H9 (cell line): ENCODE measurements around the gene UPP1. TPM values are rescaled to one million over a fixed set of nuclear protein-coding genes. Genes with fewer than 3 reads are reported as not detected.

Experiments
- DNase-seq: peaks from one replicate; pipeline ENCODE4 v3.0.0-alpha.2; 2017
- H2AFZ ChIP-seq: one replicate; pipeline ENCODE4 v1.6.1; 2013; ENCODE audit warnings: mild to moderate bottlenecking, low read length, control low read depth, moderate library complexity
- H2AK5ac ChIP-seq: 2 replicates; pipeline ENCODE4 v1.6.1; 2013; ENCODE audit warnings: low read length, control low read depth, mixed read lengths; ENCODE audit not compliant: insufficient read length
- H2BK120ac ChIP-seq: one replicate; pipeline ENCODE4 v1.6.1; 2013; ENCODE audit warnings: low read depth, mild to moderate bottlenecking, low read length, control low read depth, inconsistent platforms; ENCODE audit not compliant: poor library complexity, severe bottlenecking
- H2BK12ac ChIP-seq: 2 replicates; pipeline ENCODE4 v1.6.1; 2013; ENCODE audit warnings: low read length, control low read depth, mixed read lengths, low read depth; ENCODE audit not compliant: insufficient read length
- H2BK15ac ChIP-seq: 2 replicates; pipeline ENCODE4 v1.6.1; 2013; ENCODE audit warnings: low read depth, low read length, control low read depth
- H2BK20ac ChIP-seq: one replicate; pipeline ENCODE4 v1.6.1; 2013; ENCODE audit warnings: low read depth, mild to moderate bottlenecking, low read length, control low read depth, inconsistent platforms; ENCODE audit not compliant: poor library complexity, severe bottlenecking
- H2BK5ac ChIP-seq: 2 replicates; pipeline ENCODE4 v1.6.1; 2013; ENCODE audit warnings: low read length, control low read depth, mixed read lengths; ENCODE audit not compliant: insufficient read length
- H3K14ac ChIP-seq: 2 replicates; pipeline ENCODE4 v1.6.1; 2013; ENCODE audit warnings: low read length, control low read depth; ENCODE audit not compliant: insufficient read depth
- H3K18ac ChIP-seq: 2 replicates; pipeline ENCODE4 v1.6.1; 2013; ENCODE audit warnings: low read depth, mild to moderate bottlenecking, mixed read lengths, low read length, control low read depth; ENCODE audit not compliant: insufficient read length
- H3K23ac ChIP-seq: 2 replicates; pipeline ENCODE4 v1.6.1; 2013; ENCODE audit warnings: low read length, control low read depth, mixed read lengths, low read depth; ENCODE audit not compliant: insufficient read length
- H3K23me2 ChIP-seq: 2 replicates; pipeline ENCODE4 v1.6.1; 2013; ENCODE audit warnings: low read depth, mild to moderate bottlenecking, mixed read lengths, low read length, control low read depth; ENCODE audit not compliant: insufficient read length, poor library complexity, severe bottlenecking
- H3K27ac ChIP-seq: 2 replicates; pipeline ENCODE4 v1.5.1; 2013; ENCODE audit warnings: low read length, control low read depth, mixed read lengths, low read depth; ENCODE audit not compliant: insufficient read length
- H3K27me3 ChIP-seq: 2 replicates; pipeline ENCODE4 v1.6.1; 2013; ENCODE audit warnings: low read length, control low read depth, inconsistent platforms; ENCODE audit not compliant: insufficient read depth
- H3K4ac ChIP-seq: 2 replicates; pipeline ENCODE4 v1.6.1; 2013; ENCODE audit warnings: low read depth, mild to moderate bottlenecking, control low read depth, inconsistent platforms, low read length, moderate library complexity
- H3K4me1 ChIP-seq: 2 replicates; pipeline ENCODE4 v1.6.1; 2013; ENCODE audit warnings: low read length, control low read depth, inconsistent platforms; ENCODE audit not compliant: insufficient read depth
- H3K4me2 ChIP-seq: 2 replicates; pipeline ENCODE4 v1.6.1; 2013; ENCODE audit warnings: low read length, control low read depth, mixed read lengths; ENCODE audit not compliant: insufficient read length, insufficient read depth
- H3K56ac ChIP-seq: 2 replicates; pipeline ENCODE4 v1.6.1; 2013; ENCODE audit warnings: low read depth, mild to moderate bottlenecking, mixed read lengths, low read length, control low read depth; ENCODE audit not compliant: insufficient read length
- H3K79me1 ChIP-seq: 2 replicates; pipeline ENCODE4 v1.6.1; 2013; ENCODE audit warnings: low read depth, mild to moderate bottlenecking, moderate library complexity, low read length, control low read depth, inconsistent platforms; ENCODE audit not compliant: insufficient read depth, poor library complexity, severe bottlenecking
- H3K79me2 ChIP-seq: 2 replicates; pipeline ENCODE4 v1.6.1; 2013; ENCODE audit warnings: low read length, control low read depth, inconsistent platforms; ENCODE audit not compliant: insufficient read depth
- H3K9ac ChIP-seq: 2 replicates; pipeline ENCODE4 v1.6.1; 2013; ENCODE audit warnings: low read length, control low read depth, mixed read lengths; ENCODE audit not compliant: insufficient read length; ENCODE audit errors: extremely low read depth
- H3K9me3 ChIP-seq: one replicate; pipeline ENCODE4 v1.6.1; 2013; ENCODE audit warnings: low read depth, low read length, inconsistent platforms; ENCODE audit not compliant: control insufficient read depth
- H3T11ph ChIP-seq: one replicate; pipeline ENCODE4 v1.6.1; 2013; ENCODE audit warnings: mild to moderate bottlenecking, low read length, control low read depth, inconsistent platforms
- H4K20me1 ChIP-seq: one replicate; pipeline ENCODE4 v1.6.1; 2013; ENCODE audit not compliant: control insufficient read depth, insufficient read length, insufficient read depth
- H4K5ac ChIP-seq: 2 replicates; pipeline ENCODE4 v1.6.1; 2013; ENCODE audit warnings: low read depth, mild to moderate bottlenecking, mixed read lengths, low read length, control low read depth; ENCODE audit not compliant: insufficient read length
- H4K8ac ChIP-seq: replicated peaks from 2 replicates; pipeline ENCODE4 v1.6.1; 2013; ENCODE audit warnings: low read length, control low read depth, mixed read lengths, low read depth; ENCODE audit not compliant: insufficient read length
- H4K91ac ChIP-seq: 2 replicates; pipeline ENCODE4 v1.6.1; 2013; ENCODE audit warnings: low read depth, mild to moderate bottlenecking, moderate library complexity, mixed read lengths, low read length, control low read depth; ENCODE audit not compliant: insufficient read length
- H3K27ac Mint-ChIP-seq, 3 experiments: 2 replicates in 2 of 3; 3 replicates in 1 of 3; pipeline ENCODE4 v1.8.0; 2020 to 2021; ENCODE audit warnings: mixed read lengths in 3 of 3, mild to moderate bottlenecking in 1 of 3, moderate library complexity in 1 of 3
- H3K27me3 Mint-ChIP-seq: 2 replicates; pipeline ENCODE4 v1.8.0; 2021; ENCODE audit warnings: low read depth, mild to moderate bottlenecking, moderate library complexity, mixed read lengths
- H3K36me3 Mint-ChIP-seq, 3 experiments: 2 replicates in 2 of 3; 3 replicates in 1 of 3; pipeline ENCODE4 v1.8.0; 2020 to 2021; ENCODE audit warnings: low read depth in 3 of 3, mixed read lengths in 3 of 3; ENCODE audit not compliant: insufficient read depth in 1 of 3
- H3K4me1 Mint-ChIP-seq, 2 experiments: 2 replicates each; pipeline ENCODE4 v1.8.0; 2020; ENCODE audit warnings: mixed read lengths in 2 of 2
- H3K4me3 Mint-ChIP-seq, 2 experiments: 2 replicates in 1 of 2; 3 replicates in 1 of 2; pipeline ENCODE4 v1.8.0; 2020 to 2021; ENCODE audit warnings: mild to moderate bottlenecking in 2 of 2, mixed read lengths in 2 of 2, moderate library complexity in 1 of 2
- H3K9me3 Mint-ChIP-seq, 2 experiments: 2 replicates in 1 of 2; 3 replicates in 1 of 2; pipeline ENCODE4 v1.8.0; 2020; ENCODE audit warnings: mild to moderate bottlenecking in 2 of 2, mixed read lengths in 2 of 2, moderate library complexity in 1 of 2
- WGBS: extraction: QIAGEN DNeasy Blood & Tissue Kit; methylation state at CpG from one replicate; pipeline ENCODE4 v1.1.7; 2013; ENCODE audit warnings: missing lambda C conversion rate, low lambda C conversion rate, mixed read lengths; ENCODE audit not compliant: insufficient read length; ENCODE audit errors: extremely low coverage; 5-methylcytosine and 5-hydroxymethylcytosine counted together
- total RNA-seq: library from RNA; stranded (reverse); gene quantifications from 2 replicates; pipeline ENCODE4 v1.2.1, GENCODE V29; 2021
- TF ChIP-seq, protein P1 (sequence below): fragments of 200-600 bp; sonication (generic); conservative IDR thresholded peaks from 3 replicates; pipeline ENCODE4 v1.8.0; 2021; ENCODE audit warnings: antibody characterized with exemption, mild to moderate bottlenecking

UPP1 gene
- total RNA-seq, 1 experiment from 2014 or later, result 34.2 TPM

DNA sequence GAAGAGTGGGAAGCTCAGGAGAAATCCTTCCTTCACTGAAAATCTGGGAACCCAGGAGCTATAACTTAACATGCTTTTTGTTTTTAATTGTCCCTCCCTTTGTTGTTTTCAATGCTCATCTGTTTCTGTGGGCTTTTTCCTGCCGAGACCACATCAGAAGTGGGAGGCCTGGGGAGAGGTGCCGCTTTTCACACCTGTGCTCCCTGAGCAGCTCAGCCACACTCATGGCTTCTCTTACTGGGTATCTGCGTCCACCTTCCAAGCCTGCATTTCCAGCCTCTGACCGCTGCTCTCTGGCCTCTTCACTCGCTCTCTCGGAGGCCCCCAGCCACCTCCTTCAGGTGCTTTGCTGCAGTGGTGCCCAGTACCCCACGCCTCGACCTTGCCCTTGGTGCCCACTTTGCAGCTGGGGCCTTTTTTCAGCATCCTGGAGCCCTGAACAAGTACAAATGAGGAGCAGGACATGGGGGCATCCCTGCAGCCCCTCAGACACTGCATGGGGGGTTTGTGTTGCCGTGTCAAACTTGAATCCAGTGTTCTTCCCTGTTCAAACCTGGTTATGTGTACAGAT lies 43.8 kb upstream of the UPP1 start:
- H3T11ph ChIP-seq, result no peak overlapping the region
- TF ChIP-seq, protein P1, sequence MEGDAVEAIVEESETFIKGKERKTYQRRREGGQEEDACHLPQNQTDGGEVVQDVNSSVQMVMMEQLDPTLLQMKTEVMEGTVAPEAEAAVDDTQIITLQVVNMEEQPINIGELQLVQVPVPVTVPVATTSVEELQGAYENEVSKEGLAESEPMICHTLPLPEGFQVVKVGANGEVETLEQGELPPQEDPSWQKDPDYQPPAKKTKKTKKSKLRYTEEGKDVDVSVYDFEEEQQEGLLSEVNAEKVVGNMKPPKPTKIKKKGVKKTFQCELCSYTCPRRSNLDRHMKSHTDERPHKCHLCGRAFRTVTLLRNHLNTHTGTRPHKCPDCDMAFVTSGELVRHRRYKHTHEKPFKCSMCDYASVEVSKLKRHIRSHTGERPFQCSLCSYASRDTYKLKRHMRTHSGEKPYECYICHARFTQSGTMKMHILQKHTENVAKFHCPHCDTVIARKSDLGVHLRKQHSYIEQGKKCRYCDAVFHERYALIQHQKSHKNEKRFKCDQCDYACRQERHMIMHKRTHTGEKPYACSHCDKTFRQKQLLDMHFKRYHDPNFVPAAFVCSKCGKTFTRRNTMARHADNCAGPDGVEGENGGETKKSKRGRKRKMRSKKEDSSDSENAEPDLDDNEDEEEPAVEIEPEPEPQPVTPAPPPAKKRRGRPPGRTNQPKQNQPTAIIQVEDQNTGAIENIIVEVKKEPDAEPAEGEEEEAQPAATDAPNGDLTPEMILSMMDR, result no peak
- no peaks in the 10 kb centered on the region for H3K23me2 ChIP-seq
- H3K4me1 Mint-ChIP-seq, result peaks cover 32 to 38% of the 10 kb centered on the region in 2 experiments
- H3K79me1 ChIP-seq, result no peaks in the 10 kb centered on the region
- no peak overlapping the region for H3K9ac ChIP-seq
- H4K8ac ChIP-seq, result no peak overlapping the region
- no peak overlapping the region for H3K4ac ChIP-seq
- H3K27me3 ChIP-seq, result no peaks in the 10 kb centered on the region
- no peak overlapping the region for H3K4me2 ChIP-seq
- no peak overlapping the region for H3K14ac ChIP-seq
- no peak overlapping the region for H2BK12ac ChIP-seq
- no CpG with 5 or more reads among the region's 9 CpGs for WGBS
- H3K23ac ChIP-seq, result no peak overlapping the region
- H4K5ac ChIP-seq, result no peak overlapping the region
- no peak for DNase-seq
- H3K18ac ChIP-seq, result no peak overlapping the region
- H3K79me2 ChIP-seq, result no peaks in the 10 kb centered on the region
- no peak overlapping the region for H2AFZ ChIP-seq
- H2BK5ac ChIP-seq, result no peak overlapping the region
- no peaks in the 10 kb centered on the region for H4K20me1 ChIP-seq
- no peaks in the 10 kb centered on the region for H3K9me3 ChIP-seq
- no peak overlapping the region for H2BK20ac ChIP-seq
- H3K56ac ChIP-seq, result no peak overlapping the region
- H2BK15ac ChIP-seq, result no peak overlapping the region
- H3K27ac Mint-ChIP-seq, result no peak overlapping the region
- peaks cover 3% of the 10 kb centered on the region; the same call in 1 of the 2 replicates for H3K4me1 ChIP-seq
- peaks cover 5% of the 10 kb centered on the region for H3K27me3 Mint-ChIP-seq
- no peak overlapping the region for H2BK120ac ChIP-seq
- H4K91ac ChIP-seq, result no peak overlapping the region
- H3K36me3 Mint-ChIP-seq, result no peaks in the 10 kb centered on the region
- H3K9me3 Mint-ChIP-seq, result no peaks in the 10 kb centered on the region
- H2AK5ac ChIP-seq, result no peak overlapping the region
- H3K4me3 Mint-ChIP-seq, result no peak overlapping the region
- no peak overlapping the region for H3K27ac ChIP-seq
